Lower leg skin (tissue), 3 donors: ENCODE measurements around the gene CAPN8.

Experiments used
- POLR2A ChIP-seq, 2 donors: fragments of 450-650 bp; IDR thresholded peaks; one replicate each; pipeline ENCODE4 v1.6.1; 2016 to 2017; ENCODE audit warnings: antibody characterized with exemption in 2 of 2, mild to moderate bottlenecking in 1 of 2, moderate library complexity in 1 of 2
- TF ChIP-seq, protein P1 (sequence below), 3 donors: fragments of 450-650 bp; IDR thresholded peaks; one replicate each; pipeline ENCODE4 v1.5.1; 2016; ENCODE audit warnings: antibody characterized with exemption in 3 of 3, mild to moderate bottlenecking in 3 of 3, moderate library complexity in 2 of 3

DNA sequence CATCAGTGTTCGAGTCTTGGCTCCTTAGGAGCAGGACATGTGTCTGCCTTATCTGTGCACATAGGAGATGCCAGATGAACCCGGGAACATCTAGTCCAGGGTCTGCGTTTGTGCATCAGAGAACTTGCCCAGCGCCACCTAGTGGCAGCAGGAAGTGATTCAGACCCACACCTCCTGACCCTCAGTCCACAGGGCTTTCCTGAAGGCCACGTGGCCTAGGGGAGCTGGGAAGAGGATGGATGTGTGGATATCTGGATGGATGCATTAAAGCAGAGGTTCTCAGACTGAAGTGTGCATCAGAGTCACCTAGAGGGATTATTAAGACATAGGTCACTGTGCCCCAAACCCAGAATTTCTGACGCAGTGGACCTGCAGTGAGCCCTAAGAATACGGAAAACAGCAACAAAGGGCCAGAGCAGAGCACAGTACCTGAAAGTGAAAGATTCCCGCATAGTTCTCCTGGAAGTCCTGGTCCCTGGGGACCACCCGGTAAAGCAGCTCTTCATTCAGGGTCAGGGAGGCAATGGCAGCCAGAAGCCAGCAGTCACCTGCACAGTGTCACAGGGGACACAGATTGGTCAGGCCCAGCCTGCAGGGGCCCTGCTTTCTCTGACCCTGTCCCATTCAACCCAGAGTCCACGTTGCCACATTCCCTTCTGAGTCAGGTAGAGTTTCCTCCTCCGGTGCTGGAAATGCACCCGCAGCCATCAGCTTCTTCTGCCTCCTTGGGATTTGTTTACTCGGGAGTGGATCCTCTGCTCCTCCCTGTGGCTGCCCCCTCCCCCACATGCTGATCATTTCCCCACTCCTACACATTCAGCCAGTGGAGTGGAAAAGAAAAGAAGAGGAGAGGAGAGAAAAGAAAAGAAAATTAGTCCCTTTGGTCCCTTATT, 37.0 kb downstream of the CAPN8 start:
- TF ChIP-seq, protein P1, sequence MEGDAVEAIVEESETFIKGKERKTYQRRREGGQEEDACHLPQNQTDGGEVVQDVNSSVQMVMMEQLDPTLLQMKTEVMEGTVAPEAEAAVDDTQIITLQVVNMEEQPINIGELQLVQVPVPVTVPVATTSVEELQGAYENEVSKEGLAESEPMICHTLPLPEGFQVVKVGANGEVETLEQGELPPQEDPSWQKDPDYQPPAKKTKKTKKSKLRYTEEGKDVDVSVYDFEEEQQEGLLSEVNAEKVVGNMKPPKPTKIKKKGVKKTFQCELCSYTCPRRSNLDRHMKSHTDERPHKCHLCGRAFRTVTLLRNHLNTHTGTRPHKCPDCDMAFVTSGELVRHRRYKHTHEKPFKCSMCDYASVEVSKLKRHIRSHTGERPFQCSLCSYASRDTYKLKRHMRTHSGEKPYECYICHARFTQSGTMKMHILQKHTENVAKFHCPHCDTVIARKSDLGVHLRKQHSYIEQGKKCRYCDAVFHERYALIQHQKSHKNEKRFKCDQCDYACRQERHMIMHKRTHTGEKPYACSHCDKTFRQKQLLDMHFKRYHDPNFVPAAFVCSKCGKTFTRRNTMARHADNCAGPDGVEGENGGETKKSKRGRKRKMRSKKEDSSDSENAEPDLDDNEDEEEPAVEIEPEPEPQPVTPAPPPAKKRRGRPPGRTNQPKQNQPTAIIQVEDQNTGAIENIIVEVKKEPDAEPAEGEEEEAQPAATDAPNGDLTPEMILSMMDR (IDR thresholded peaks at IDR 0.05): no peak
- no peak for TF ChIP-seq POLR2A (IDR thresholded peaks at IDR 0.05)
